Dermis lymphatic vessel endothelial cell (primary cell): Measurements from ENCODE around the gene TMC7. TPM values are rescaled to one million over a fixed set of nuclear protein-coding genes. Genes with fewer than 3 reads are reported as not detected.

Source experiments
- total RNA-seq: library from RNA; depleted of rRNA; stranded (reverse); fragments of >200 nt; gene quantifications from 2 replicates; pipeline ENCODE4 v1.2.1, GENCODE V29; 2014

Gene TMC7
- total RNA-seq: 3.4 and 3.7 TPM in 2 replicates

DNA sequence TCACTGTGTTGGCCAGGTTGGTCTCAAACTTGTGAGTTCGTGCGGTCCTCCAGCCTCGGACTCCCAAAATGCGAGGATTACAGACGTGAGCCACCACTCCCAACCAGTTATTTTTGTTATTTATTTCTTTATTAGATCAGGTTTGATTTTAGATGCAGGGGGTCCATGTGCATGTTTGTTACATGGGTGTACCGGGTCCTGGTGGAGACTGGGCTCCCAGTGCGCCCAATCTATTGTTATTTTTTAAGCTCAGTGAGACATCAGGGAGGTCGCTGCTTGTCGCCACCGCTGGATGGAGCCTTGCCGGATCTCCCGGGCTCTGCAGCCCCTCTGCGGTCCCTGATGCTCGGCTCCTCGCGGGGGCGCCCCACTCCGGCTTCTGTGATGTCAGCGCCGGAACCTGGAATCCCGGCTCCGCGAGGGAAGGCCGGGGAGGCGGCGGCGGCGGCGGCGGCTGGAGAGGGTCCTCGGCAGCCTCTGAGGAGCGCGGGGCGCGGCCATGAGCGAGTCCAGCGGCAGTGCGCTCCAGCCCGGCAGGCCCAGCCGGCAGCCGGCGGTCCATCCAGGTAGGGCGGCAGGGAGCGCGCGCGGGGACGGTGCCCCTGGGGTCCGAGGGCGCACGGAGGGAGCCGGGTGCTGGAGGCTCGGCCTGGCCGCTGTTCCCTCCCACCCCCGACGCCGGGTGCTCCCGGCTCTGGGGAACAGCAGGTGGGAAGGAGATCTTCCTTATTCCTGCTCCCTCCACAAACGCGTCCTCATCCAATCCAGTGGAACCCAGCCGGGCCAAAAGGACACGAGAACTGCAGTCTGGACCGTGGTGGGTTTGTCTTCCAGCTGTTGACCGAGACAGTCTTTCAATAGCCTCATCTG, at the start of gene TMC7:
Gene TMC7, plus strand, starts transcription at position 370 of the 870 bp plus-strand sequence. Its CDS starts 130 bp downstream, at position 500.

DNA sequence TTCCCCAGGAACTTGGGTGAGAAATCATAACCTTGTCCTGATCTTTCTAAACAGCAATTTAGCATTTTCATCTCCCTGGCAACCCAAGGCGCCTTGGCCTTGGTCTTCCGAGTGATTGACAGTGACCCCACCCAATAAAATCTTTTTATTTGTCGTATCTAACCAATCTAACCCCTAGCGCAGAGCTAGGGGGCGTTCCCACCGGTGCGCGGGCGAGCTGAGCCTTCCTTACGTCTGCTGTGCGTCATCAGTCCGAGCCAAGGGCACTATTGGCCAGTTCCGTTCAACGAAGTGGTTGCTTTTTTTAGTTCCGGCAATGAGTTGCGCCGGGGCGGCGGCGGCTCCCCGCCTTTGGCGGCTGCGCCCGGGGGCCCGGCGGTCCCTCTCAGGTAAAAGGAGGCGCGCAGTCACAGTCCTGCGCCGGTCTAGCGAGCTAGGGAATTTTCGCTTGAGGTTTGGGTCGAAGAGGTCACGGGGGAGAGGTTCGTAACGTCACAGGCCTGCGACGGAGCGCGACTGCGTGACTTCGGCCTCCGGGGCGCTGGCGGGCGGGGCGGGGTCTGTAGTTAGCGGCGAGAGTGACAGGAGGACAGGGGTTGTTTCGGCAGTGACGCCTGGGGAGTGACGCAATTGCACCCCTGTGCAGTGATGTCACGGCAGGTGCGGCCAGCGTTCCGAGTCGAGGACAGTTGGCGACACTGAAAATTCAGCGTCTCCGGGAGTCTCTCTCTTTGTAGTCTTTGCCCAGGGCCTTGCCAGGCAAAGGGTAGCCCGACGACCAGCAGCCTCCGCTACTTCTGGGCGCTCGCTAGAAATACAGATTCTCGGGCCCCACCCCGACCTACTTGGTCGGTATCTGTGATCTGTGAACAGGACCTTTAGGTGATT, 83.9 kb downstream of the TMC7 start, which contains the start of gene COQ7:
Gene COQ7, plus strand, starts transcription at position 266 of the 888 bp plus-strand sequence. Its CDS starts 51 bp downstream, at position 317.

Other genes starting within 250 kb of the TMC7 start
- 2,183 and 2,490 TPM in 2 replicates for gene RPS15A, start 193.6 kb upstream of the TMC7 start, total RNA-seq
- gene ARL6IP1, start 182.4 kb upstream of the TMC7 start, total RNA-seq: 715 and 1,315 TPM in 2 replicates
- gene SMG1, start 57.5 kb upstream of the TMC7 start, total RNA-seq: 47.0 and 55.3 TPM in 2 replicates
- 27.2 and 29.6 TPM in 2 replicates for gene COQ7, start 83.7 kb downstream of the TMC7 start, total RNA-seq
- 28.7 and 32.4 TPM in 2 replicates for gene ITPRIPL2, start 130.0 kb downstream of the TMC7 start, total RNA-seq
- gene SYT17, start 184.3 kb downstream of the TMC7 start, total RNA-seq: 1.3 and 2.0 TPM in 2 replicates